ENCODE measurements around the gene NMRK1. TPM values are rescaled to one million over a fixed set of nuclear protein-coding genes. Genes with fewer than 3 reads are reported as not detected.

The NMRK1 gene
- total and polyA plus RNA-seq, 2 experiments from 2014 or later = 6.2 to 15.8 TPM

DNA sequence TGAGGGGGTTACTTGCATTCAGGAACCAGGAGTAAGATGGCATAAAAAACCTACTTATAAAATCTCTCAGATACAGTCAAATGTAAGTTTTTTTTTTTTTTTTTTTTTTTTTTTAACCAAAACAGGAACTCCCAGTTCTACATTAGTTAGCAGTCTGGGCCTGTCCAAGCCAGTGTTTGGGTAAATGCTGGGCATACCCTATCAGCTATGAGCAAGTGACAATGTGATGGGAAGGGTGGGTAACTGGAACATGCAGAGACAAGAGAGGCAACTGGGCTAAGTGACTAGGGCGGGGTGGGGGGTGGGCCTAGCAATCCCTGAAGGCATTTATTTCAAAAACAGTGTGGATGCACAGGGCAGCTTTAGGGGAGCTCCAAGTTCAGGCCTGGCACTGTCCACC, 2.3 kb downstream of the NMRK1 start:
- H4K20me1 ChIP-seq (replicated peaks; ENCODE audit: insufficient read depth) = 0 out of 2 replicates have a peak, but pooled peaks cover 7% of the 10 kb centered on the region
- Mint-ChIP-seq H3K36me3 (ENCODE audit: low read depth) (peaks cover 2% of the 10 kb centered on the region; the same call in 1 of the 3 replicates), H3K27me3 (ENCODE audit: insufficient read depth, low read depth, poor library complexity) (peaks cover 4% of the 10 kb centered on the region), H3K4me1 (peaks cover 33% of the 10 kb centered on the region), H3K27ac (no peak overlapping the region), H3K9me3 (no peaks in the 10 kb centered on the region; the same call in 2 of the 3 replicates), H3K4me3 (no peak overlapping the region)
- DNase-seq (ENCODE audit: low spot score) (no peak), ATAC-seq (no peak)
- no peak overlapping the region for H2AFZ ChIP-seq
- no peak for TF ChIP-seq POLR2AphosphoS5 (IDR thresholded peaks at IDR 0.05; ENCODE audit: low read depth)
- TF ChIP-seq, protein P1, sequence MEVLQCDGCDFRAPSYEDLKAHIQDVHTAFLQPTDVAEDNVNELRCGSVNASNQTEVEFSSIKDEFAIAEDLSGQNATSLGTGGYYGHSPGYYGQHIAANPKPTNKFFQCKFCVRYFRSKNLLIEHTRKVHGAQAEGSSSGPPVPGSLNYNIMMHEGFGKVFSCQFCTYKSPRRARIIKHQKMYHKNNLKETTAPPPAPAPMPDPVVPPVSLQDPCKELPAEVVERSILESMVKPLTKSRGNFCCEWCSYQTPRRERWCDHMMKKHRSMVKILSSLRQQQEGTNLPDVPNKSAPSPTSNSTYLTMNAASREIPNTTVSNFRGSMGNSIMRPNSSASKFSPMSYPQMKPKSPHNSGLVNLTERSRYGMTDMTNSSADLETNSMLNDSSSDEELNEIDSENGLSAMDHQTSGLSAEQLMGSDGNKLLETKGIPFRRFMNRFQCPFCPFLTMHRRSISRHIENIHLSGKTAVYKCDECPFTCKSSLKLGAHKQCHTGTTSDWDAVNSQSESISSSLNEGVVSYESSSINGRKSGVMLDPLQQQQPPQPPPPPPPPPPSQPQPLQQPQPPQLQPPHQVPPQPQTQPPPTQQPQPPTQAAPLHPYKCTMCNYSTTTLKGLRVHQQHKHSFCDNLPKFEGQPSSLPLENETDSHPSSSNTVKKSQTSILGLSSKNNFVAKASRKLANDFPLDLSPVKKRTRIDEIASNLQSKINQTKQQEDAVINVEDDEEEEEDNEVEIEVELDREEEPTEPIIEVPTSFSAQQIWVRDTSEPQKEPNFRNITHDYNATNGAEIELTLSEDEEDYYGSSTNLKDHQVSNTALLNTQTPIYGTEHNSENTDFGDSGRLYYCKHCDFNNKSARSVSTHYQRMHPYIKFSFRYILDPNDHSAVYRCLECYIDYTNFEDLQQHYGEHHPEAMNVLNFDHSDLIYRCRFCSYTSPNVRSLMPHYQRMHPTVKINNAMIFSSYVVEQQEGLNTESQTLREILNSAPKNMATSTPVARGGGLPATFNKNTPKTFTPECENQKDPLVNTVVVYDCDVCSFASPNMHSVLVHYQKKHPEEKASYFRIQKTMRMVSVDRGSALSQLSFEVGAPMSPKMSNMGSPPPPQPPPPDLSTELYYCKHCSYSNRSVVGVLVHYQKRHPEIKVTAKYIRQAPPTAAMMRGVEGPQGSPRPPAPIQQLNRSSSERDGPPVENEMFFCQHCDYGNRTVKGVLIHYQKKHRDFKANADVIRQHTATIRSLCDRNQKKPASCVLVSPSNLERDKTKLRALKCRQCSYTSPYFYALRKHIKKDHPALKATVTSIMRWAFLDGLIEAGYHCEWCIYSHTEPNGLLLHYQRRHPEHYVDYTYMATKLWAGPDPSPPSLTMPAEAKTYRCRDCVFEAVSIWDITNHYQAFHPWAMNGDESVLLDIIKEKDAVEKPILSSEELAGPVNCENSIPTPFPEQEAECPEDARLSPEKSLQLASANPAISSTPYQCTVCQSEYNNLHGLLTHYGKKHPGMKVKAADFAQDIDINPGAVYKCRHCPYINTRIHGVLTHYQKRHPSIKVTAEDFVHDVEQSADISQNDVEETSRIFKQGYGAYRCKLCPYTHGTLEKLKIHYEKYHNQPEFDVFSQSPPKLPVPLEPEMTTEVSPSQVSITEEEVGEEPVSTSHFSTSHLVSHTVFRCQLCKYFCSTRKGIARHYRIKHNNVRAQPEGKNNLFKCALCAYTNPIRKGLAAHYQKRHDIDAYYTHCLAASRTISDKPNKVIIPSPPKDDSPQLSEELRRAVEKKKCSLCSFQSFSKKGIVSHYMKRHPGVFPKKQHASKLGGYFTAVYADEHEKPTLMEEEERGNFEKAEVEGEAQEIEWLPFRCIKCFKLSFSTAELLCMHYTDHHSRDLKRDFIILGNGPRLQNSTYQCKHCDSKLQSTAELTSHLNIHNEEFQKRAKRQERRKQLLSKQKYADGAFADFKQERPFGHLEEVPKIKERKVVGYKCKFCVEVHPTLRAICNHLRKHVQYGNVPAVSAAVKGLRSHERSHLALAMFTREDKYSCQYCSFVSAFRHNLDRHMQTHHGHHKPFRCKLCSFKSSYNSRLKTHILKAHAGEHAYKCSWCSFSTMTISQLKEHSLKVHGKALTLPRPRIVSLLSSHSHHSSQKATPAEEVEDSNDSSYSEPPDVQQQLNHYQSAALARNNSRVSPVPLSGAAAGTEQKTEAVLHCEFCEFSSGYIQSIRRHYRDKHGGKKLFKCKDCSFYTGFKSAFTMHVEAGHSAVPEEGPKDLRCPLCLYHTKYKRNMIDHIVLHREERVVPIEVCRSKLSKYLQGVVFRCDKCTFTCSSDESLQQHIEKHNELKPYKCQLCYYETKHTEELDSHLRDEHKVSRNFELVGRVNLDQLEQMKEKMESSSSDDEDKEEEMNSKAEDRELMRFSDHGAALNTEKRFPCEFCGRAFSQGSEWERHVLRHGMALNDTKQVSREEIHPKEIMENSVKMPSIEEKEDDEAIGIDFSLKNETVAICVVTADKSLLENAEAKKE (CRISPR knock-in tag; IDR thresholded peaks at IDR 0.05) = no peak
- TF ChIP-seq ZNF331 (CRISPR knock-in tag; IDR thresholded peaks at IDR 0.05; ENCODE audit: low read depth) = no peak
- TF ChIP-seq ZNF114 (CRISPR knock-in tag; IDR thresholded peaks at IDR 0.05) = no peak
- TF ChIP-seq EZH2 (IDR thresholded peaks at IDR 0.05; ENCODE audit: low read depth, unreplicated experiment) = no peak
- TF ChIP-seq, protein P2, sequence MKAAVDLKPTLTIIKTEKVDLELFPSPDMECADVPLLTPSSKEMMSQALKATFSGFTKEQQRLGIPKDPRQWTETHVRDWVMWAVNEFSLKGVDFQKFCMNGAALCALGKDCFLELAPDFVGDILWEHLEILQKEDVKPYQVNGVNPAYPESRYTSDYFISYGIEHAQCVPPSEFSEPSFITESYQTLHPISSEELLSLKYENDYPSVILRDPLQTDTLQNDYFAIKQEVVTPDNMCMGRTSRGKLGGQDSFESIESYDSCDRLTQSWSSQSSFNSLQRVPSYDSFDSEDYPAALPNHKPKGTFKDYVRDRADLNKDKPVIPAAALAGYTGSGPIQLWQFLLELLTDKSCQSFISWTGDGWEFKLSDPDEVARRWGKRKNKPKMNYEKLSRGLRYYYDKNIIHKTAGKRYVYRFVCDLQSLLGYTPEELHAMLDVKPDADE (IDR thresholded peaks at IDR 0.05) = no peak
- no peak for TF ChIP-seq NANOG (IDR thresholded peaks at IDR 0.05; ENCODE audit: borderline replicate concordance)
- TF ChIP-seq CREB1 (CRISPR knock-in tag; IDR thresholded peaks at IDR 0.05; ENCODE audit: low read depth) = no peak
- TF ChIP-seq, protein P3, sequence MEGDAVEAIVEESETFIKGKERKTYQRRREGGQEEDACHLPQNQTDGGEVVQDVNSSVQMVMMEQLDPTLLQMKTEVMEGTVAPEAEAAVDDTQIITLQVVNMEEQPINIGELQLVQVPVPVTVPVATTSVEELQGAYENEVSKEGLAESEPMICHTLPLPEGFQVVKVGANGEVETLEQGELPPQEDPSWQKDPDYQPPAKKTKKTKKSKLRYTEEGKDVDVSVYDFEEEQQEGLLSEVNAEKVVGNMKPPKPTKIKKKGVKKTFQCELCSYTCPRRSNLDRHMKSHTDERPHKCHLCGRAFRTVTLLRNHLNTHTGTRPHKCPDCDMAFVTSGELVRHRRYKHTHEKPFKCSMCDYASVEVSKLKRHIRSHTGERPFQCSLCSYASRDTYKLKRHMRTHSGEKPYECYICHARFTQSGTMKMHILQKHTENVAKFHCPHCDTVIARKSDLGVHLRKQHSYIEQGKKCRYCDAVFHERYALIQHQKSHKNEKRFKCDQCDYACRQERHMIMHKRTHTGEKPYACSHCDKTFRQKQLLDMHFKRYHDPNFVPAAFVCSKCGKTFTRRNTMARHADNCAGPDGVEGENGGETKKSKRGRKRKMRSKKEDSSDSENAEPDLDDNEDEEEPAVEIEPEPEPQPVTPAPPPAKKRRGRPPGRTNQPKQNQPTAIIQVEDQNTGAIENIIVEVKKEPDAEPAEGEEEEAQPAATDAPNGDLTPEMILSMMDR (conservative IDR thresholded peaks at IDR 0.05; ENCODE audit: low read depth in 2 of 2) = no peak
- no peak for TF ChIP-seq STAT1 (IDR thresholded peaks at IDR 0.05; ENCODE audit: unreplicated experiment)
- TF ChIP-seq JUNB (IDR thresholded peaks at IDR 0.05; ENCODE audit: unreplicated experiment) = no peak
- TF ChIP-seq, protein P4, sequence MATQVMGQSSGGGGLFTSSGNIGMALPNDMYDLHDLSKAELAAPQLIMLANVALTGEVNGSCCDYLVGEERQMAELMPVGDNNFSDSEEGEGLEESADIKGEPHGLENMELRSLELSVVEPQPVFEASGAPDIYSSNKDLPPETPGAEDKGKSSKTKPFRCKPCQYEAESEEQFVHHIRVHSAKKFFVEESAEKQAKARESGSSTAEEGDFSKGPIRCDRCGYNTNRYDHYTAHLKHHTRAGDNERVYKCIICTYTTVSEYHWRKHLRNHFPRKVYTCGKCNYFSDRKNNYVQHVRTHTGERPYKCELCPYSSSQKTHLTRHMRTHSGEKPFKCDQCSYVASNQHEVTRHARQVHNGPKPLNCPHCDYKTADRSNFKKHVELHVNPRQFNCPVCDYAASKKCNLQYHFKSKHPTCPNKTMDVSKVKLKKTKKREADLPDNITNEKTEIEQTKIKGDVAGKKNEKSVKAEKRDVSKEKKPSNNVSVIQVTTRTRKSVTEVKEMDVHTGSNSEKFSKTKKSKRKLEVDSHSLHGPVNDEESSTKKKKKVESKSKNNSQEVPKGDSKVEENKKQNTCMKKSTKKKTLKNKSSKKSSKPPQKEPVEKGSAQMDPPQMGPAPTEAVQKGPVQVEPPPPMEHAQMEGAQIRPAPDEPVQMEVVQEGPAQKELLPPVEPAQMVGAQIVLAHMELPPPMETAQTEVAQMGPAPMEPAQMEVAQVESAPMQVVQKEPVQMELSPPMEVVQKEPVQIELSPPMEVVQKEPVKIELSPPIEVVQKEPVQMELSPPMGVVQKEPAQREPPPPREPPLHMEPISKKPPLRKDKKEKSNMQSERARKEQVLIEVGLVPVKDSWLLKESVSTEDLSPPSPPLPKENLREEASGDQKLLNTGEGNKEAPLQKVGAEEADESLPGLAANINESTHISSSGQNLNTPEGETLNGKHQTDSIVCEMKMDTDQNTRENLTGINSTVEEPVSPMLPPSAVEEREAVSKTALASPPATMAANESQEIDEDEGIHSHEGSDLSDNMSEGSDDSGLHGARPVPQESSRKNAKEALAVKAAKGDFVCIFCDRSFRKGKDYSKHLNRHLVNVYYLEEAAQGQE (IDR thresholded peaks at IDR 0.05; ENCODE audit: unreplicated experiment) = no peak
- H3K4me3 ChIP-seq = no peak overlapping the region
- H3K27me3 ChIP-seq (ENCODE audit: insufficient read depth) = peaks cover 5% of the 10 kb centered on the region; the same call in 1 of the 2 replicates
- H3K4me1 ChIP-seq (ENCODE audit: insufficient read depth) = peaks cover 29% of the 10 kb centered on the region
- 0 out of 2 replicates have a peak overlapping the region, but pooled peaks have one; percentile 71 for H3K4me2 ChIP-seq
- H3K79me2 ChIP-seq (replicated peaks; ENCODE audit: insufficient read depth) = peaks cover 6% of the 10 kb centered on the region
- H3F3A ChIP-seq (replicated peaks; ENCODE audit: low read depth) = no peaks in the 10 kb centered on the region
- no peaks in the 10 kb centered on the region for H3K9me2 ChIP-seq (ENCODE audit: insufficient read depth)
- H3K27ac ChIP-seq (ENCODE audit: low read depth) = no peak overlapping the region
- no peaks in the 10 kb centered on the region for H3K36me3 ChIP-seq (ENCODE audit: insufficient read depth)
